ENCODE data around the gene ERBB3.

The ERBB3 gene

DNA sequence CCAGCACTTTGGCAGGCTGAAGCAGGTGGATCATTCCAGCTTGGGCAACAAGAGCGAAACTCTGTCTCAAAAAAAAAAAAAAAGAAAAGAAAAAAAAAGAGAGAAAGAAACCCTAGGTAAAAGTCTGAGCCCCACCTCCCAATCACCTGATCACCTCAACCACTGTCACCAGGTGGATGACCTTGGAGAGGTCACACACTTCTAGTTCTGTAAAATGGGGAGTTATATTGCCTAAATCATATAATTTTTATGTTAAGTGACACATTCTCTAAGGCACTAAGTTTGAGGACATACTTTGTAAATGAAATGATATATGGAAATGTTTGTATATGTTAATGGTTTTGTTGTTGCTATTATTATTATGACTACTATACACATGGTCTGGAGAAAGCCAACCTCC, 1.5 kb upstream of the ERBB3 start:
- Histone ChIP-seq H3K4me1 (no peaks in the 10 kb centered on the region), H3K36me3 (no peaks in the 10 kb centered on the region), H3K27me3 (peaks cover 5% of the 10 kb centered on the region; the same call in 1 of the 2 replicates), H3K4me3 (ENCODE audit: low read depth, low read length) (no peak overlapping the region), H3K9me3 (no peaks in the 10 kb centered on the region)
- no peak for DNase-seq
- TF ChIP-seq, protein P1, sequence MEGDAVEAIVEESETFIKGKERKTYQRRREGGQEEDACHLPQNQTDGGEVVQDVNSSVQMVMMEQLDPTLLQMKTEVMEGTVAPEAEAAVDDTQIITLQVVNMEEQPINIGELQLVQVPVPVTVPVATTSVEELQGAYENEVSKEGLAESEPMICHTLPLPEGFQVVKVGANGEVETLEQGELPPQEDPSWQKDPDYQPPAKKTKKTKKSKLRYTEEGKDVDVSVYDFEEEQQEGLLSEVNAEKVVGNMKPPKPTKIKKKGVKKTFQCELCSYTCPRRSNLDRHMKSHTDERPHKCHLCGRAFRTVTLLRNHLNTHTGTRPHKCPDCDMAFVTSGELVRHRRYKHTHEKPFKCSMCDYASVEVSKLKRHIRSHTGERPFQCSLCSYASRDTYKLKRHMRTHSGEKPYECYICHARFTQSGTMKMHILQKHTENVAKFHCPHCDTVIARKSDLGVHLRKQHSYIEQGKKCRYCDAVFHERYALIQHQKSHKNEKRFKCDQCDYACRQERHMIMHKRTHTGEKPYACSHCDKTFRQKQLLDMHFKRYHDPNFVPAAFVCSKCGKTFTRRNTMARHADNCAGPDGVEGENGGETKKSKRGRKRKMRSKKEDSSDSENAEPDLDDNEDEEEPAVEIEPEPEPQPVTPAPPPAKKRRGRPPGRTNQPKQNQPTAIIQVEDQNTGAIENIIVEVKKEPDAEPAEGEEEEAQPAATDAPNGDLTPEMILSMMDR (IDR thresholded peaks at IDR 0.05; ENCODE audit: low read depth, low read length) = no peak

DNA sequence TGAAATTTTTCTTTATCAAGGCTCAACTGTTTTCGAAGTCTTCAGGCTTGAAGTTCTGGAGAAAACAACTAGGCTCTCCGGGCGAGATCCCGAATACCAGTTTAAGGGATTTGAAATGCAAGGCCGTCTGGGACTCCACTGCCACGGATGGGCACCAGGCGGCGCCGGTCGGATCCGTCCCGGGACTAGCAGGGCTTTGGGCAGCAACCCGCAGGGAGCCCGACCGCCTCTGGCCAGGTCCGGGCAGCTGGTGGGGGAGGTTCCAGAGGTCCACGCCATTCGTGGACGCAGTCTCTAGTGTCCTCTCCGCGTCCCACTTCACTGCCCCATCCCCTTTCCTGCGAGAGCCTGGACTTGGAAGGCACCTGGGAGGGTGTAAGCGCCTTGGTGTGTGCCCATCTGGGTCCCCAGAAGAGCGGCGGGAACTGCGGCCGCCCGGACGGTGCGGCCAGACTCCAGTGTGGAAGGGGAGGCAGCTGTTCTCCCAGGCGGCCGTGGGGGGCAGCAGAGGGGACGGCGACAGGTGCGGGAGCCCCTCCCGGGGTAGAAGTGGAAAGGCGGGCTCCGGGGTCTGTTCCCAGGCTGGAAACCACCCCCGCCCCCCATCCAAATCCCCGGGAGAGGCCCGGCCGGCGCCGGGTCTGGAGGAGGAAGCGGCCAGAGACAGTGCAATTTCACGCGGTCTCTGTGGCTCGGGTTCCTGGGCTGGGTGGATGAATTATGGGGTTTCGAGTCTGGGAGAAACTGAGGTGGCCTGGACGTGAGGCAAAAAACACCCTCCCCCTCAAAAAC, 838 bp upstream of the ERBB3 start:
- Histone ChIP-seq H3K36me3 (no peaks in the 10 kb centered on the region), H3K27me3 (peaks cover 5% of the 10 kb centered on the region; the same call in 1 of the 2 replicates), H3K9me3 (no peaks in the 10 kb centered on the region), H3K4me1 (no peaks in the 10 kb centered on the region), H3K4me3 (ENCODE audit: low read depth, low read length) (peak overlapping the region; percentile 68)
- DNase-seq = peak; percentile 86
- TF ChIP-seq, protein P1 (IDR thresholded peaks at IDR 0.05; ENCODE audit: low read depth, low read length) = peak; percentile 76

DNA sequence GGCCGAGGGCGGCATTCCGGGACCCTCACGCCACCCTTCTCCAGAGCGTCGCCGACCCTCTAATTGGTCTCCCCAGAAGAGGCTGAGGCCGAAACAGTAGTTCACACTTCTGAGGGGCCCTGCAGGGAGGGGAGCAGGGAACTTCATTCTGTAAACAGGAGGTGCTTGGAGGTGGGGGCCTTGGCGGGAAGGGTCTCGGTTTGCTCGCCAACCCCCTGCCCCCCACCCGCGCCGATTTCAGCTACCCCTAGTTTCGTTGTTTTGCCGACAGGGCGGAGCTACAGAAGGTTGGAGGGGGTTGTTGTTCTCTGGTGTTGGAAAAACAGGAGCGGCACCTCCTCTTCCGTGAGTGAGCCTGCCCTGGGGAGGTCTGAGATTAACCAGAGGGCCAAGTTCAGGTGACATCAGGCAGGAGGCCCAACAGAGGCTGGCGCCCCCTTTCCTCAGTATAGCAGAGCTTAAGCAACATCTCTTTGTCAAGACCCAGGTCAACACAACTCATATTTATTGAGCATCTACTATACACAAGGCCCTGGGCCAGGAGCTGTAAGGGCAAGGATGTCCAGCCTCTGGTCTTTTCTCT, 682 bp downstream of the ERBB3 start:
- Histone ChIP-seq H3K4me3 (ENCODE audit: low read depth, low read length) (no peak overlapping the region), H3K9me3 (no peaks in the 10 kb centered on the region), H3K4me1 (no peaks in the 10 kb centered on the region), H3K36me3 (no peaks in the 10 kb centered on the region), H3K27me3 (peaks cover 5% of the 10 kb centered on the region; the same call in 1 of the 2 replicates)
- DNase-seq = no peak
- TF ChIP-seq, protein P1 (IDR thresholded peaks at IDR 0.05; ENCODE audit: low read depth, low read length) = no peak

DNA sequence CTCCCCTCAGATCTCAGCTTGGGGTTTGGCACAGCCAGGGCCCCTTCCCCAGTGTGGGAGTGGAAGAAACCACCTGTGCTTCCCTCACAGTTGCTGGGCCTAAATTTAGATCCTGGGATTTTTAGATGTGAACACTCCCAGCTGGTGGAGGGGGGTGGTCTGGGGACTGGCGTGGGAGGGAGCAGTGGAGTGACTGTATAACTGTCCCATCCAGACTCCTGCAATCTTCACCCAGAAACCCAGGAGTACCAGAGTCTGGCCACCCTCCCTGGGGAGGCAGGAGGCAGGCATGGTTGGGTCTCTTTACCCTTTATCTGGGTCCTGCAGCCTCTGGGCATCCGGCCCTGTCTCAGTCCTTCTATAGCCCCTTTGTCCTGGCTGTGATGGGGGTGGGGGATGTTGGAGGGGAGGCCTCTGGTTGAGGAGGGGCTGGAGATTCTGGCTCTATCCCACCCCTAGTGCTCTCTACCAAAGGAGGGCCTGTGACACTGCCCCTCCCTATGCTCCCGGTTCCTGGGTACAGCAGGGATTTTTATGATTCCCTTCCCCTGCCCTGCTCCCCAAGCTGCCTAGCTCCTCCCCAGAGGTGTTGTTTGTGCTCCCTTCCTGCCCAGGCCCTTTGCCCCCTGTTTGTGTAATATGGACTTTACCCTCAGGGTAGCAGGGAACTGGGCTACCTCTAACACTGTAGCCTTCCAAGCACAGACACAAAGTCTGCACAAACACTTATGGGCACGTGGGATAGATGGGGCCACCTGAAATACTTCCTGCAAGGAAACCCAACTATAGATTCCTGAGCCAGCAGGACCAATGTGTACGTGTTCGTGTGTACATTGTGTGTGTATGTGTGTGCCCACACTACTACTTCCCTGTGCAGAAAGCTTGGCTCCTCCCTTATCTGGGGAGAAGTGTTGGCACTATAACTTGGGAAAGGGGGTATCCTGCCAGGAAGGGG, 1.7 kb downstream of the ERBB3 start:
- H3K4me1 ChIP-seq = no peaks in the 10 kb centered on the region
- peaks cover 5% of the 10 kb centered on the region; the same call in 1 of the 2 replicates for H3K27me3 ChIP-seq
- TF ChIP-seq, protein P1 (IDR thresholded peaks at IDR 0.05; ENCODE audit: low read depth, low read length) = no peak
- no peak overlapping the region for H3K4me3 ChIP-seq (ENCODE audit: low read depth, low read length)
- no peaks in the 10 kb centered on the region for H3K9me3 ChIP-seq
- no peaks in the 10 kb centered on the region for H3K36me3 ChIP-seq
- peak; percentile 39 for DNase-seq

DNA sequence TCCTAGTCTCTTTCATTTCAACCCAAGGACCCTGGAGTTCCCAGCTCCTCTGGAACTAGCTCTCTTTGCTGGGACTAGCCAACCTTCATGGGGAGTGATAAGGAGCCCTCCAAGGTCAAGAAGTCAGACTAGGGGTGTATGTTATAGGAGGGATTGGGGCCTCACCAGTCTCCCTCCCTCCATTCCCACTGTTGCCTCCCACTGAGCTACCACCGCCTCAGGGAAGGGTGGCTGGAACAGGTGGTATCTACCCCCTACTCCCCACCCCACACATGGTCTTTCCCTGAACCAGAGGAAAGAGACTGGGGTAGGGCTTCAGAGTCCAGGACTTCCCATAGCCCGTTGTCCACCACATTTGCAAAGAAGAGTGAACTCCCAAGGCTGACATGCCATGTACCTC, 2.4 kb downstream of the ERBB3 start:
- H3K4me3 ChIP-seq (ENCODE audit: low read depth, low read length) = no peak overlapping the region
- H3K9me3 ChIP-seq = no peaks in the 10 kb centered on the region
- H3K4me1 ChIP-seq = no peaks in the 10 kb centered on the region
- TF ChIP-seq, protein P1 (IDR thresholded peaks at IDR 0.05; ENCODE audit: low read depth, low read length) = no peak
- no peak for DNase-seq
- no peaks in the 10 kb centered on the region for H3K36me3 ChIP-seq
- peaks cover 5% of the 10 kb centered on the region; the same call in 1 of the 2 replicates for H3K27me3 ChIP-seq

Measured in BE2C (cell line).